ENCODE data around the gene BRF1.

Gene BRF1

GRCh38 chr14:105227346-105227745 lies 73.5 kb downstream of the BRF1 start:
- H3K4me3 ChIP-seq (ENCODE audit: control insufficient read depth, low read depth, low read length) = no peak overlapping the region
- DNase-seq (ENCODE audit: low read depth) = no peak
- TF ChIP-seq CTCF (conservative IDR thresholded peaks at IDR 0.05; ENCODE audit: control insufficient read depth, insufficient read depth, low read depth, low read length) = no peak

- TF ChIP-seq CTCF (conservative IDR thresholded peaks at IDR 0.05; ENCODE audit: control insufficient read depth, insufficient read depth, low read depth, low read length) = no peak
- no peak overlapping the region for H3K4me3 ChIP-seq (ENCODE audit: control insufficient read depth, low read depth, low read length)
- DNase-seq (ENCODE audit: low read depth) = no peak
Observed at GRCh38 chr14:105226198-105226597, 74.6 kb downstream of the BRF1 start.

- TF ChIP-seq CTCF (conservative IDR thresholded peaks at IDR 0.05; ENCODE audit: control insufficient read depth, insufficient read depth, low read depth, low read length) = no peak
- no peak for DNase-seq (ENCODE audit: low read depth)
- H3K4me3 ChIP-seq (ENCODE audit: control insufficient read depth, low read depth, low read length) = no peak overlapping the region
Observed at GRCh38 chr14:105224845-105225570, 75.8 kb downstream of the BRF1 start.

- DNase-seq (ENCODE audit: low read depth) = no peak
- H3K4me3 ChIP-seq (ENCODE audit: control insufficient read depth, low read depth, low read length) = no peak overlapping the region
- TF ChIP-seq CTCF (conservative IDR thresholded peaks at IDR 0.05; ENCODE audit: control insufficient read depth, insufficient read depth, low read depth, low read length) = no peak
Observed at GRCh38 chr14:105223770-105224544, 76.8 kb downstream of the BRF1 start.

- H3K4me3 ChIP-seq (ENCODE audit: control insufficient read depth, low read depth, low read length) = no peak overlapping the region
- no peak for DNase-seq (ENCODE audit: low read depth)
- TF ChIP-seq CTCF (conservative IDR thresholded peaks at IDR 0.05; ENCODE audit: control insufficient read depth, insufficient read depth, low read depth, low read length) = no peak
Observed at GRCh38 chr14:105223260-105223659, 77.5 kb downstream of the BRF1 start.

- DNase-seq (ENCODE audit: low read depth) = no peak
- H3K4me3 ChIP-seq (ENCODE audit: control insufficient read depth, low read depth, low read length) = no peak overlapping the region
- no peak for TF ChIP-seq CTCF (conservative IDR thresholded peaks at IDR 0.05; ENCODE audit: control insufficient read depth, insufficient read depth, low read depth, low read length)
Observed at GRCh38 chr14:105221598-105222178, 79.1 kb downstream of the BRF1 start.

Measured in fibroblast of mammary gland (primary cell).